HG03095 (cell line): ENCODE results near the gene GATA6.
"Not testable (repeated sequence)": the region's sequence is repeated elsewhere in the genome, so short reads cannot be mapped to it uniquely, and the experiment has no call there.

ENCODE experiments used
- ATAC-seq: cut with Tn5 transposase; IDR thresholded peaks from one replicate; pipeline ENCODE4 v1.9.1; 2021; ENCODE audit warnings: moderate library complexity; ENCODE audit not compliant: unreplicated experiment

The GATA6 gene

DNA sequence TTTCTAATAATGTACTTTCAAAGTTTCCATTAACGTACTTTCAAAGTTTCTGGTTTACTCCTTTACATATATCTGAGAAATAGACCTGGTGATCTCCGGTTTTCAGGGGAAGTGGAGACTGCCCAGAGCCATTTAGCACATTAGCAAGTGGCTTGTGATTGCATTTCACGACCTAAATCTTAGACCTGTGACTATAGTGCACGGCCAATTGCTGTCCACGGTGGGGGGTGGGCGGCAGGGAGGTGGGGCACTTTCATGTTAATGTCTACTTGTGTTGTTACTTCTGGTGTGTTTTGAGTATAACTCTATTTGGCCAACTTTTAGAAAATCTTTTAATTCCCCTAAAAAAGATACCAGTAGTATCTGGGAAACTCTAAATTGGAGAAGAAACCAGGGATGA is 11.3 kb downstream of the GATA6 start:
- no peak for ATAC-seq

- no peak for ATAC-seq
Observed at GRCh38 chr18:22182884-22183697, 13.7 kb downstream of the GATA6 start.

GRCh38 chr18:22183698-22184170 is 14.3 kb downstream of the GATA6 start:
- ATAC-seq = no peak

DNA sequence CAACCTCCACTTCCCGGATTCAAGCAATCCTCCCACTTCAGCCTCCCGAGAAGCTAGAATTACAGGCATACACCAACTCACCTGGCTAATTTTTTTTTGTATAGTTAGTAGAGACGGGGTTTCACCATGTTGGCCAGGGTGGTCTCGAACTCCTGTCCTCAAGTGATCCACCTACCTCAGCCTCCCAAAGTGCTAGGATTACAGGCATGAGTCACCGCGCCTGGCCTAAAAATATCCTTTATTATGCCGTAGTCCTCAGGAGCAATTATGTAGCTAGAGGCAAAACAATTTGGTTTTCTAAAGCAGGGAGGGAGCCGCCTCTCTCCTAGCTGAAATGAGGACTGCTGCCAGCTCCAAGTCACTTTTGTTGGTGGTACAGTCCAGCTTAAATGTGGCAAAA is 15.2 kb downstream of the GATA6 start:
- not testable (repeated sequence) for ATAC-seq

DNA sequence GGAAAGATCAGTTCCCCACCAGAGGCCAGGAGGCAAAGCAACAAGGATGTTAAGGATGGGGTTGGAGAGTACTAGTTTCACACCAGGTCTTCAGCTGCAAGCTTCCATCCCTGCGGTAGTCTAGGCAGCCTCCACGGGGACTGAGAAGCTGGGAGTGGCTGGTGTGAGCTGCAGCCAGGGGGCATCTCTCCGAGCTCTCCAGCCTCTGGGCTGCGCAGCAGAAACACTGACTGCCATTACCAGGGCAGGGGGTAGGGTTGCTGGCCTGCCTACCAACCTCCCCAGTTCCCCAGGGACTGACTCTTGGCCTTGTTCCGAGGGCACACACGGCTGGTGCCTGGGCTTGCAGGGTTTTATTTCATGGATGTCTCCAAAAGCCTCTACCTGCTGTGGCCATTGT is 15.9 kb downstream of the GATA6 start:
- ATAC-seq = no peak

DNA sequence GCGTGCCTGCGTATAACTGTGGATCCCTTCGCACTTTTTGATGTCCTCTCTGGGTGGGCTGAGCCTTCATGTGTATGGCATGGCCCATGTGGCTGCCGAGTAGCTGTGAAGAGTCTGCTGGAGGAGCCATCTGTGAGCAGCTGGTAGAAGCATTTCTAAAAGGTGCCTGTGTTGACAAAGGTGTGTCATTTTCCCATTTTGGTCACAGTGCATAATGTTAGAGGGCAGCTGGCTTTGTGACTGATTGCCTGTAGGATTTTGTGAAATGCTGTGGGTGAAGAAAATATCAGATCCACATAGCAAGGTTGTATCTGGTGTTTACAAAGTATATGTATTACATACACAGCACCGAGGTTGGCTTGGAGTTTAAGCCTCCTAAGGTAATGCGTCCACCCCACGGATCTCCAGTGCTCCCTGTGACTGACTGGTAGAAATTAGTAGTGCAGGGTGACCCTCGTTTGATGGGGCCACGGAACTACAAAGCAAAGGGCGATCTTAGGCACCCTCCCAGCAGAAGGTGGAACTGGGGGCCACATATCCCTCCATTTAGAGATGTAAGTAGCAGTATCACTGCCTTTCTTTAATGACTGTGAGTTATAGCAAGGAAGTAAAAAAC is 16.5 kb downstream of the GATA6 start:
- no peak for ATAC-seq

DNA sequence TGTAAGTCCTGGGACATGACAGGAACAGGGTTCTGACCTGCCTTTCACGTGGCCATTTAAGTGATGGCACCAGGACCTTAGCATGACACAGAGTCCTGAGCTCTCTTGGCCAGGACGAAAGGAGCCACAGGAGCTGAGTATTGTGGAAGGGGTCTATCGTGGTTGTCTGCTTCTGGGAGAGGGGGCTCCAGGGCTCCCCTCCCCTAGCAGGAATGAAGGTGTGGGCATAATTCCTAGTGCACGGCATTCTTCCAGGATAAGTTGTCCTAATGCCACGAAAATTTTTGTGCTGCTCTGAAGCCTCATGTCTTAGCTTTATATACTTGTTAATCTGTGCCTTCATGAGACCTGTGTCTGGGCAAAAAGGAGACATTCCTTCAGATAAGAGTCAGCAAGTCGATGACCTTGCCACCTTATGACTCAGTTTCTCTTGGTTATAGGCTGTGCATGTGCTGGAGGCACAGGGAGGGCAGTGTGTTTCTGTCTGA is 17.1 kb downstream of the GATA6 start:
- ATAC-seq = no peak

DNA sequence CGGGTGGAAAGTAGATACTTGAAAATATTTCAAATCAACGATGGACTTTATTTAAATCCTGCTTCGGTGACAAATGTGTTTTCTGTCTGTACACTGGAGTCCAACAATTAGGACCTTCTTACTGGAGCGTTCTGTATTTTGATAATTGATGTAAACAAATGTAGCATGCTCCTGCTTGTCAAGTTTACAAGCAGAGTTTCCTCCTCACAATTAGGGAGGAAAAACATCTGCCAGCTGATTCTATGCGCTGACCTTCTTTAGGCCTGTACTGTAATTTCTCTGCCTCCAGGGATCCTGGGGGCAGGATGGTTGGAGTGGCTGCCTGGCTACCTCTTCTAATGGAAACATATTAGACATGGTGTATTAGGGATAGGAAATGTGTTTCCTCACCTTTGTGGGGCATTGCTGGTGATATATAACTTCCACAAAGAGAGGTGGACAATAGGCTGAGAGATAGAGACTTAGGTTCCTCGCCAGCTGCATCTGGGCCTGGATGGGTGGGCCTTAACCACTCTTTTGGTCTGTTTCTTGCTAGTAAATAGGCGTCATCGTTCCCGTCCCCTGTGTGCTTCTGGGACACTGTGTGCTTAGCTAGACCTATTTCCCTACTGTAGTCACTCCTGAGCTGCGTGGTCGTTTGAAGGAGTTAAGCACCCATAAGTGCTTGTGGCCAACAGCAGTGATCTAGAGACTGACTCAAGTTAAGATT is 19.3 kb downstream of the GATA6 start:
- ATAC-seq = no peak

GRCh38 chr18:22189449-22190166 is 20.2 kb downstream of the GATA6 start:
- no peak for ATAC-seq

- no peak for ATAC-seq
Observed at GRCh38 chr18:22191346-22191695, 21.9 kb downstream of the GATA6 start.

- no peak for ATAC-seq
Observed at GRCh38 chr18:22191923-22192322, 22.5 kb downstream of the GATA6 start.

DNA sequence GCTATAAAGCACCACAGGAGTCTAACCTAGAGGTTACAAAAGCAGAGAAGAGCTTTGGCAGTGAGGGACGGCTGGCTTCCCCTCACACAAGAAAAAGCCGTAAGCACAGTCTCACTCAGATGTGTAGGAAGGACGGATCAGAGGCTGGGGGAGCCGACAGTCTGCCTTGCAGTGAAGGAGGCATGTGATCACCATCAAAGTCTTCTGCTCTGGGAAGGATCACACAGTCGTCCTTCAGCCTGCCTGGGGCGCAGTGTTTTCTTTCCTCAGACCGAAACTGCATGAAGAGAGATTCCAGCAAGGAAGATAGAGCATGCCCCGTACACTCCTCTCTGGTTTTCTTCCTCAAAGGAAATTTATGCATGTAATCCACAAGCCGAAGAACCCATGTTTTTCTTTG is 24.1 kb downstream of the GATA6 start:
- ATAC-seq = no peak

DNA sequence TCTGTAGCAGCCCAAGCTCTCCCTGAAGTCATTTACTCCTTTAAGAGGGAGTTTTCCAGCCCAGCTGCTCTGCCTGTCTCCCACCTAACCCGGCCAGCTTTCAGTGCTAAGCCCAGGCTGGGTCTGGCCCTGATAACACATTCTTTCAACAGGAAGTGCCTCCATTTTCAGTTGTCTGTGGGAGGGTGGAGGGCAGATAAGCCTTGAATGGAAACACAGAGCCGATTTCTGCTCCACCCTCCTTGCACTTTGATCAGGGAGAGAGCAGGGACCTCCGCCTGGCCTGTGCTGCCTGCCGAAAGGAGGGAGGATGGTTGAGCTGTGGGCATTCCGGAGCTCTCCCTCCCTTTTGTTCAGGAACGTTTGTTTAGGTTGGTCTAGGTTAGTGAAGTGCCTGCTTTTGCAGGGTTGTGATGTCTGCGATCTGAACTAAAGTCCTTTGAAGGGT is 24.8 kb downstream of the GATA6 start:
- no peak for ATAC-seq

DNA sequence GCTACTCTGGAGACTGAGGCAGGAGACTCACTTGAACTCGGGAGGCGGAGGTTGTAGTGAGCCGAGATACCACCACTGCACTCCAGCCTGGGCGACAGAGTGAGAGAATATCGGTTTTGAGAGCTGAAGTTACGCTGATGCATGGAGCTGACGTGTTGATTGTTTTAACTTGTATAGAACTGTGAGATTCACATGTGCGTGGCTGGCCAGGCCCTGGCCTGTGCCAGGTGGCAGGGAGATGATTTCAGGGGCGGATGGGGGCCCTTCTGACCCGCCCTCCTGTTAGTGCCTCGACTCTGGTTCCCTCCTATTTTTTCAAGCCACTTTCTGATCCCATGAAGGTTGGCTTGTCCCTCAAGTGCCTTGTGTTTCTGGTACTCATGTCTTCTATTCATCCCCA is 25.7 kb downstream of the GATA6 start:
- ATAC-seq = no peak

DNA sequence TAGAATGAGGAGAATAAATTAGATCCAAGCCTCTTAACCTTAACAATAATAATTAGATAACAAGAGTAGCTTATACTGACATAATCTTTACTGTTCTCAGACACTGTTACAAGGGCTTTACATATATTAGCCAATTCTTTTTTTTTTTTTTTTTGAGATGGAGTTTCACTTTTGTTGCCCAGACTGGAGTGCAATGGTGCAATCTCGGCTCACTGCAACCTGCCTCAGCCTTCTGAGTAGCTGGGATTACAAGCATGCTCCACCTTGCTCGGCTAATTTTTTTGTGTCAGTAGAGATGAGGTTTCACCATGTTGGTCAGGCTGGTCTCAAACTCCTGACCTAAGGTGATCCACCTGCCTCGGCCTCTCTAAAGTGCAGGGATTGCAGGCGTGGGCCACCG is 27.6 kb downstream of the GATA6 start:
- ATAC-seq = not testable (repeated sequence)

- ATAC-seq = no peak
Observed at GRCh38 chr18:22197668-22198067, 28.3 kb downstream of the GATA6 start.

- no peak for ATAC-seq
Observed at GRCh38 chr18:22198163-22198562, 28.8 kb downstream of the GATA6 start.

GRCh38 chr18:22199005-22199404 is 29.6 kb downstream of the GATA6 start:
- ATAC-seq = no peak

DNA sequence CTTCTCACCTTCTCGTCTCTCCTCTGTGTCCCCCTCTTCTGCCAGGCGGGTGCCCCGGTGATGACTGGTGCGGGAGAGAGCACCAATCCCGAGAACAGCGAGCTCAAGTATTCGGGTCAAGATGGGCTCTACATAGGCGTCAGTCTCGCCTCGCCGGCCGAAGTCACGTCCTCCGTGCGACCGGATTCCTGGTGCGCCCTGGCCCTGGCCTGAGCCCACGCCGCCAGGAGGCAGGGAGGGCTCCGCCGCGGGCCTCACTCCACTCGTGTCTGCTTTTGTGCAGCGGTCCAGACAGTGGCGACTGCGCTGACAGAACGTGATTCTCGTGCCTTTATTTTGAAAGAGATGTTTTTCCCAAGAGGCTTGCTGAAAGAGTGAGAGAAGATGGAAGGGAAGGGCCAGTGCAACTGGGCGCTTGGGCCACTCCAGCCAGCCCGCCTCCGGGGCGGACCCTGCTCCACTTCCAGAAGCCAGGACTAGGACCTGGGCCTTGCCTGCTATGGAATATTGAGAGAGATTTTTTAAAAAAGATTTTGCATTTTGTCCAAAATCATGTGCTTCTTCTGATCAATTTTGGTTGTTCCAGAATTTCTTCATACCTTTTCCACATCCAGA is 31.3 kb downstream of the GATA6 start:
- no peak for ATAC-seq

DNA sequence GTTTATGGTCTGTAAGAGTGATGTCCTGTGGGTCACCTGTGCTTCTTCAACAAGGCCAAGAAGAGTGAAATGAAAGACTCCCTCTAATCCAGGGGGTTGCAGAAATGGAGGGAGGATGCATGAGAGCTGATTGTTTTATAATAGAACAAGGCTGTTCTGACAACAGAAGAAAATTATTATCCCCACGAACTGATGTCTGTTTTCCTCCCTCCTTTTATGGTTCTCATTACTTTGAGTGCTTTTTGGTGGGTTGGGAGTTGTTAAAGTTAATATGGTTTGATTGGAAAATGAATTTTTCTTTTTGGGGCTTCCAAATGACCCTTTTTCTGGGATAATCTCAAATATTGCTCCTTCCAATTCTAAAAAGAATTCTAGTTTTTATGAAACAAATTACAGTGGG is 33.6 kb downstream of the GATA6 start:
- no peak for ATAC-seq
